Measurements from ENCODE around the gene ESR2. TPM values are rescaled to one million over a fixed set of nuclear protein-coding genes. Genes with fewer than 3 reads are reported as not detected.
"Not testable (repeated sequence)": the region's sequence is repeated elsewhere in the genome, so short reads cannot be mapped to it uniquely, and the experiment has no call there.

The ESR2 gene
- total RNA-seq, 3 donors from 2014 or later = 0.98 to 2.2 (median 1.5) TPM

GRCh38 chr14:64213086-64213485, 81.1 kb downstream of the ESR2 start:
- H3K4me3 ChIP-seq = no peak overlapping the region
- H3K36me3 ChIP-seq = no peaks in the 10 kb centered on the region
- intact Hi-C loops (cut with DNase I; ENCODE audit: low total_unique reads) = no loop called here
- no peaks in the 10 kb centered on the region for H3K27me3 ChIP-seq
- DNase-seq (ENCODE audit: low spot score in 2 of 2) = no peak
- H3K9me3 ChIP-seq = no peaks in the 10 kb centered on the region
- TF ChIP-seq CTCF (IDR thresholded peaks at IDR 0.05) = no peak
- TF ChIP-seq POLR2AphosphoS5 (IDR thresholded peaks at IDR 0.05) = no peak
- no peak for TF ChIP-seq POLR2A (IDR thresholded peaks at IDR 0.05)
- no peak overlapping the region for H3K27ac ChIP-seq
- H3K4me1 ChIP-seq = no peaks in the 10 kb centered on the region

GRCh38 chr14:64212666-64213065, 81.5 kb downstream of the ESR2 start:
- intact Hi-C loops (cut with DNase I; ENCODE audit: low total_unique reads) = no loop called here
- no peaks in the 10 kb centered on the region for H3K36me3 ChIP-seq
- no peaks in the 10 kb centered on the region for H3K27me3 ChIP-seq
- H3K4me1 ChIP-seq = no peaks in the 10 kb centered on the region
- H3K4me3 ChIP-seq = no peak overlapping the region
- H3K9me3 ChIP-seq = no peaks in the 10 kb centered on the region
- TF ChIP-seq POLR2AphosphoS5 (IDR thresholded peaks at IDR 0.05) = no peak
- H3K27ac ChIP-seq = no peak overlapping the region
- DNase-seq (ENCODE audit: low spot score in 2 of 2) = no peak

GRCh38 chr14:64210912-64211311, 83.3 kb downstream of the ESR2 start:
- DNase-seq (ENCODE audit: low spot score in 2 of 2); H3K36me3 ChIP-seq; H3K27ac ChIP-seq; intact Hi-C loops (cut with DNase I; ENCODE audit: low total_unique reads); H3K4me1 ChIP-seq; H3K9me3 ChIP-seq; H3K4me3 ChIP-seq; H3K27me3 ChIP-seq: not testable (repeated sequence)

- Histone ChIP-seq H3K36me3 (no peaks in the 10 kb centered on the region), H3K4me1 (no peaks in the 10 kb centered on the region), H3K27me3 (no peaks in the 10 kb centered on the region), H3K4me3 (no peak overlapping the region), H3K9me3 (no peaks in the 10 kb centered on the region), H3K27ac (no peak overlapping the region)
- no peak for DNase-seq (ENCODE audit: low spot score in 2 of 2)
- intact Hi-C loops (cut with DNase I; ENCODE audit: low total_unique reads) = no loop called here
- TF ChIP-seq POLR2AphosphoS5 (IDR thresholded peaks at IDR 0.05) = no peak
- TF ChIP-seq CTCF (IDR thresholded peaks at IDR 0.05) = no peak
- TF ChIP-seq POLR2A (IDR thresholded peaks at IDR 0.05) = no peak
These were observed 84.0 kb downstream of the ESR2 start for GRCh38 chr14:64210216-64210615.

GRCh38 chr14:64209444-64210131, 84.6 kb downstream of the ESR2 start:
- Histone ChIP-seq H3K36me3 (no peaks in the 10 kb centered on the region), H3K9me3 (no peaks in the 10 kb centered on the region), H3K27me3 (no peaks in the 10 kb centered on the region), H3K27ac (peak overlapping the region in 1 of 2 donors; percentile 4), H3K4me3 (no peak overlapping the region), H3K4me1 (no peaks in the 10 kb centered on the region)
- intact Hi-C loops (cut with DNase I; ENCODE audit: low total_unique reads) = no loop called here
- TF ChIP-seq CTCF (IDR thresholded peaks at IDR 0.05) (no peak), POLR2A (IDR thresholded peaks at IDR 0.05) (no peak), POLR2AphosphoS5 (IDR thresholded peaks at IDR 0.05) (no peak)
- no peak for DNase-seq (ENCODE audit: low spot score in 2 of 2)

- H3K27me3 ChIP-seq = no peaks in the 10 kb centered on the region
- DNase-seq (ENCODE audit: low spot score in 2 of 2) = no peak
- no peaks in the 10 kb centered on the region for H3K36me3 ChIP-seq
- TF ChIP-seq POLR2A (IDR thresholded peaks at IDR 0.05) = no peak
- TF ChIP-seq POLR2AphosphoS5 (IDR thresholded peaks at IDR 0.05) = no peak
- TF ChIP-seq CTCF (IDR thresholded peaks at IDR 0.05) = no peak
- H3K4me1 ChIP-seq = no peaks in the 10 kb centered on the region
- no peaks in the 10 kb centered on the region for H3K9me3 ChIP-seq
- intact Hi-C loops (cut with DNase I; ENCODE audit: low total_unique reads) = no loop called here
- no peak overlapping the region for H3K27ac ChIP-seq
- no peak overlapping the region for H3K4me3 ChIP-seq
These were observed 85.2 kb downstream of the ESR2 start for GRCh38 chr14:64208981-64209380.

Data from breast epithelium (tissue), 4 donors.